Activated CD8-positive, alpha-beta memory T cell treated with anti-CD3 and anti-CD28 coated beads, Interleukin-2, amount 10 ng/mL, durations not matched to agents 7 days and 5 days (primary cell): ENCODE data around the gene CHSY3. TPM values are rescaled to one million over a fixed set of nuclear protein-coding genes. Genes with fewer than 3 reads are reported as not detected.
"Not testable (repeated sequence)": the region's sequence is repeated elsewhere in the genome, so short reads cannot be mapped to it uniquely, and the experiment has no call there.

Experiments
- ATAC-seq: fragments of 150-1000 bp; cut with Tn5 transposase; one replicate; pipeline ENCODE4 v1.10.0; 2021; ENCODE audit warnings: moderate library complexity
- CTCF ChIA-PET: fragments of 350-600 bp; sonication (Branson Sonifier 250); formaldehyde crosslinking; loops from one replicate; lab custom pipeline; 2021; ENCODE audit warnings: antibody characterized with exemption; lab: Charles Lee
- DNase-seq: peaks from one replicate; pipeline ENCODE4 v3.0.0-alpha.2; 2020
- H3K27ac Mint-ChIP-seq: one replicate; pipeline ENCODE4 v1.8.0; 2021; ENCODE audit warnings: mild to moderate bottlenecking, mixed read lengths
- H3K27me3 Mint-ChIP-seq: one replicate; pipeline ENCODE4 v1.8.0; 2021; ENCODE audit warnings: mixed read lengths
- H3K36me3 Mint-ChIP-seq: one replicate; pipeline ENCODE4 v1.8.0; 2021; ENCODE audit warnings: mild to moderate bottlenecking, mixed read lengths
- H3K4me1 Mint-ChIP-seq: one replicate; pipeline ENCODE4 v1.8.0; 2021; ENCODE audit warnings: mixed read lengths
- H3K4me3 Mint-ChIP-seq: one replicate; pipeline ENCODE4 v1.8.0; 2021; ENCODE audit warnings: mild to moderate bottlenecking, moderate library complexity, mixed read lengths
- H3K9me3 Mint-ChIP-seq: one replicate; pipeline ENCODE4 v1.8.0; 2022; ENCODE audit warnings: low read depth, mixed read lengths
- total RNA-seq, 2 experiments: library from RNA; stranded (reverse); gene quantifications; one replicate each; pipeline ENCODE4 v1.2.3, GENCODE V29; 2021

The CHSY3 gene
- total RNA-seq, 2 experiments from 2014 or later, result not detected

GRCh38 chr5:130189961-130190360 lies 285.7 kb downstream of the CHSY3 start:
- CTCF ChIA-PET, result no interaction called here
- no peak overlapping the region for H3K4me3 Mint-ChIP-seq
- ATAC-seq (no peak), DNase-seq (no peak)
- H3K27ac Mint-ChIP-seq, result no peak overlapping the region
- no peaks in the 10 kb centered on the region for H3K36me3 Mint-ChIP-seq
- no peaks in the 10 kb centered on the region for H3K27me3 Mint-ChIP-seq
- H3K9me3 Mint-ChIP-seq, result no peaks in the 10 kb centered on the region
- no peaks in the 10 kb centered on the region for H3K4me1 Mint-ChIP-seq

DNA sequence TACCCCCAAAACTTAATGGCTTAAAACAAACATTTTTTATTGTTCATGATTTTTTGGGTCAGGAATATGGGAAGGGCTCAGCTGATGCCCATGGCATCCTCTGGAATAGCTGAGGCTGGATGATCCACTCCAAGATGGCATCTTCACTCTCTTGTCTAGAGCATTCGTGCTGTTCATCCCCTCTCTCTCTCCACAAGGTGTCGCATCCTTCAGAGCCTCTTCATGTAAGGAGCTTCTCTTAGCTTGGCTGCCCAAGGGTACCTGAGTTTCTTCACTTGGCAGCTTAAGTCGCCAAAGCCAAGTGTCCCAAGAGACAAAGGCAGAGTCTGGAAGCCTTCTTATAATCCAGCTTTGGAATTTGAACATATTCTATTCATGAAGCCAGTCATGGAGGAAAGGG lies 294.7 kb downstream of the CHSY3 start:
- CTCF ChIA-PET, result no interaction called here

DNA sequence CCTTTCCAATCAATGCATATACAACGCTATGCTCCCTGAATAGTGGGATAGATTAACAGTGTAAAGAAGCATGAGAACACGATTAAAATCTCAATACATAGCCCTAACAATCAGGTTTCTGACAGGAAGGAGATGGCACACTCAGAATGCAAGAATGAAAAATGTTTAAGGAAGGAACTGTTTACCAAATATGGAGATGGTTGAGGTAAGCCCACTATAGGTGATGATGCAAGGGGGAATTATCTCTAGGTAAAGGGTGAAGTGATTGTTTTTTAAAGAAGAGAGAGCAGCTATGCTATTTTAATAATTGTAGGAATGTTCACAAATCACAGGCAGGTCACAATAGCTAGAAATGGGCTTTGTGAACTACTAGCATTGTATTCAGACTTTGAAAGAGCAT lies 302.4 kb downstream of the CHSY3 start:
- ATAC-seq (no peak), DNase-seq (no peak)
- Mint-ChIP-seq H3K9me3 (no peaks in the 10 kb centered on the region), H3K4me1 (no peaks in the 10 kb centered on the region), H3K27ac (no peak overlapping the region), H3K36me3 (no peaks in the 10 kb centered on the region), H3K4me3 (no peak overlapping the region), H3K27me3 (no peaks in the 10 kb centered on the region)
- CTCF ChIA-PET, result no interaction called here

More for the DNA sequence above, 294.7 kb downstream of the CHSY3 start:
- H3K4me1 Mint-ChIP-seq, result no peaks in the 10 kb centered on the region
- H3K4me3 Mint-ChIP-seq, result no peak overlapping the region
- H3K27ac Mint-ChIP-seq, result no peak overlapping the region
- no peaks in the 10 kb centered on the region for H3K9me3 Mint-ChIP-seq
- ATAC-seq (no peak), DNase-seq (no peak)
- H3K27me3 Mint-ChIP-seq, result no peaks in the 10 kb centered on the region
- no peaks in the 10 kb centered on the region for H3K36me3 Mint-ChIP-seq

DNA sequence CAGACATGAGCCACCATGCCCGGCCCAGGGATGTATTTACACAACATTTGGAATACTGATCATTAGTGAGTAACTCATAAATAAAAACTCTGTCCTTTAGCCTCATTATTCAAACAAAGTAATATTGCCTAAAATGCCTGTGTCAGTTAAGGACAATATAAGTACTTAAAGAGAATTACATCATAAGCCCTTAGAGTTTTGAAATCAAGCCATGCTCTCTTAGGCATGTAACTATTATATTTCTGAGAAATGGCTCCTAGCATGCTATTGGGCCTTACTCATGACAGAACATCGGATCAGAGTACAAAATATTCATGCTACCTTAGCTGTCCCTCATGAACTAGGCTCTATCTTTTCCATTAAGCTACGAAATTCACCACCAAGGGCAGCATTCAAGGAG lies 309.3 kb downstream of the CHSY3 start:
- Mint-ChIP-seq H3K27ac (no peak overlapping the region), H3K27me3 (no peaks in the 10 kb centered on the region), H3K36me3 (no peaks in the 10 kb centered on the region), H3K4me3 (no peak overlapping the region), H3K4me1 (no peaks in the 10 kb centered on the region), H3K9me3 (no peaks in the 10 kb centered on the region)
- CTCF ChIA-PET, result no interaction called here
- DNase-seq, result no peak
- ATAC-seq, result no peak

- CTCF ChIA-PET, result no interaction called here
- Mint-ChIP-seq H3K27me3 (no peaks in the 10 kb centered on the region), H3K27ac (no peak overlapping the region), H3K36me3 (no peaks in the 10 kb centered on the region), H3K4me1 (no peaks in the 10 kb centered on the region), H3K9me3 (no peaks in the 10 kb centered on the region), H3K4me3 (no peak overlapping the region)
- ATAC-seq (no peak), DNase-seq (no peak)
Observed at GRCh38 chr5:130216286-130216685, 312.0 kb downstream of the CHSY3 start.

- ATAC-seq (no peak), DNase-seq (no peak)
- Mint-ChIP-seq H3K27me3 (no peaks in the 10 kb centered on the region), H3K9me3 (peaks cover 3% of the 10 kb centered on the region), H3K4me1 (no peaks in the 10 kb centered on the region), H3K27ac (no peak overlapping the region), H3K4me3 (no peak overlapping the region), H3K36me3 (no peaks in the 10 kb centered on the region)
- CTCF ChIA-PET, result no interaction called here
Observed at GRCh38 chr5:130222573-130222972, 318.3 kb downstream of the CHSY3 start.

DNA sequence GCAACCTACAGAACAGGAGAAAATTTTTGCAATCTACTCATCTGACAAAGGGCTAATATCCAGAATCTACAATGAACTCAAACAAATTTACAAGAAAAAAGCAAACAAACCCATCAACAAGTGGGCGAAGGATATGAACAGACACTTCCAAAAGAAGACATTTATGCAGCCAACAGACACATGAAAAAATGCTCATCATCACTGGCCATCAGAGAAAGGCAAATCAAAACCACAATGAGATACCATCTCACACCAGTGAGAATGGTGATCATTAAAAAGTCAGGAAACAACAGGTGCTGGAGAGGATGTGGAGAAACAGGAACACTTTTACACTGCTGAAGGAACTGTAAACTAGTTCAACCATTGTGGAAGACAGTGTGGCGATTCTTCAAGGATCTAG lies 322.3 kb downstream of the CHSY3 start:
- H3K9me3 Mint-ChIP-seq, H3K27ac Mint-ChIP-seq, H3K36me3 Mint-ChIP-seq, H3K4me3 Mint-ChIP-seq, H3K4me1 Mint-ChIP-seq, ATAC-seq, DNase-seq, H3K27me3 Mint-ChIP-seq, CTCF ChIA-PET: not testable (repeated sequence)

DNA sequence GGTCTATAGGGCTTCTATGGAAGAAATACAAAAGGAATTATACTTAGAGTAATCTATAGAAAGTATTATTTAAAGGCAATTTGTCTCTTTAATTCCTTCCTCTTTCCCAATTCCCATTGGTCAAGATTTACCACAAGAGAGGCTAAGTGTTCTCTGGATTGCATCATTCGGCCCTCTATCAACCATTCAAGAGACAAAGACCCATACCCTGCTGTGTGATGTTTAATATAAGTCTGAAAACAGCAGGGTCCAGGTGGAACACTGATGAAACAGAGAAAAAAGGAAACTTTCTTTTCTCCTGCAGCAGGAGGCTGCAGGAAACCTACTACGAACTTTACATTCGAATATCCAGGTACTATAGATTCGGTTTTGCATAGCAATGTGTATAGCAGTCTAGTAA lies 323.4 kb downstream of the CHSY3 start:
- no peak overlapping the region for H3K4me3 Mint-ChIP-seq
- H3K9me3 Mint-ChIP-seq, result peaks cover 3% of the 10 kb centered on the region
- H3K4me1 Mint-ChIP-seq, result no peaks in the 10 kb centered on the region
- no peak for ATAC-seq
- CTCF ChIA-PET, result no interaction called here
- no peaks in the 10 kb centered on the region for H3K36me3 Mint-ChIP-seq
- no peak for DNase-seq
- no peaks in the 10 kb centered on the region for H3K27me3 Mint-ChIP-seq
- H3K27ac Mint-ChIP-seq, result no peak overlapping the region

- CTCF ChIA-PET, result no interaction called here
- no peaks in the 10 kb centered on the region for H3K36me3 Mint-ChIP-seq
- ATAC-seq (no peak), DNase-seq (no peak)
- no peaks in the 10 kb centered on the region for H3K4me1 Mint-ChIP-seq
- H3K4me3 Mint-ChIP-seq, result no peak overlapping the region
- no peak overlapping the region for H3K27ac Mint-ChIP-seq
- H3K9me3 Mint-ChIP-seq, result no peaks in the 10 kb centered on the region
- H3K27me3 Mint-ChIP-seq, result no peaks in the 10 kb centered on the region
Observed at GRCh38 chr5:130231786-130232185, 327.5 kb downstream of the CHSY3 start.

- CTCF ChIA-PET, result no interaction called here
- DNase-seq (no peak), ATAC-seq (no peak)
- Mint-ChIP-seq H3K27ac (no peak overlapping the region), H3K9me3 (no peaks in the 10 kb centered on the region), H3K36me3 (no peaks in the 10 kb centered on the region), H3K4me3 (no peak overlapping the region), H3K27me3 (no peaks in the 10 kb centered on the region), H3K4me1 (no peaks in the 10 kb centered on the region)
Observed at GRCh38 chr5:130234816-130235215, 330.6 kb downstream of the CHSY3 start.

Other genes starting within 250 kb of the CHSY3 start
- gene MINAR2, start 156.4 kb upstream of the CHSY3 start, total RNA-seq, result not detected